ENCODE results near the gene AASDH. TPM values are rescaled to one million over a fixed set of nuclear protein-coding genes. Genes with fewer than 3 reads are reported as not detected.
A peak's percentile ranks its signal among the peaks of the same experiment; 100 is the strongest.

The AASDH gene, protein sequence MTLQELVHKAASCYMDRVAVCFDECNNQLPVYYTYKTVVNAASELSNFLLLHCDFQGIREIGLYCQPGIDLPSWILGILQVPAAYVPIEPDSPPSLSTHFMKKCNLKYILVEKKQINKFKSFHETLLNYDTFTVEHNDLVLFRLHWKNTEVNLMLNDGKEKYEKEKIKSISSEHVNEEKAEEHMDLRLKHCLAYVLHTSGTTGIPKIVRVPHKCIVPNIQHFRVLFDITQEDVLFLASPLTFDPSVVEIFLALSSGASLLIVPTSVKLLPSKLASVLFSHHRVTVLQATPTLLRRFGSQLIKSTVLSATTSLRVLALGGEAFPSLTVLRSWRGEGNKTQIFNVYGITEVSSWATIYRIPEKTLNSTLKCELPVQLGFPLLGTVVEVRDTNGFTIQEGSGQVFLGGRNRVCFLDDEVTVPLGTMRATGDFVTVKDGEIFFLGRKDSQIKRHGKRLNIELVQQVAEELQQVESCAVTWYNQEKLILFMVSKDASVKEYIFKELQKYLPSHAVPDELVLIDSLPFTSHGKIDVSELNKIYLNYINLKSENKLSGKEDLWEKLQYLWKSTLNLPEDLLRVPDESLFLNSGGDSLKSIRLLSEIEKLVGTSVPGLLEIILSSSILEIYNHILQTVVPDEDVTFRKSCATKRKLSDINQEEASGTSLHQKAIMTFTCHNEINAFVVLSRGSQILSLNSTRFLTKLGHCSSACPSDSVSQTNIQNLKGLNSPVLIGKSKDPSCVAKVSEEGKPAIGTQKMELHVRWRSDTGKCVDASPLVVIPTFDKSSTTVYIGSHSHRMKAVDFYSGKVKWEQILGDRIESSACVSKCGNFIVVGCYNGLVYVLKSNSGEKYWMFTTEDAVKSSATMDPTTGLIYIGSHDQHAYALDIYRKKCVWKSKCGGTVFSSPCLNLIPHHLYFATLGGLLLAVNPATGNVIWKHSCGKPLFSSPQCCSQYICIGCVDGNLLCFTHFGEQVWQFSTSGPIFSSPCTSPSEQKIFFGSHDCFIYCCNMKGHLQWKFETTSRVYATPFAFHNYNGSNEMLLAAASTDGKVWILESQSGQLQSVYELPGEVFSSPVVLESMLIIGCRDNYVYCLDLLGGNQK
- polyA plus RNA-seq (2011; rRNA removed) (11.1 and 12.2 TPM in 2 replicates), polyA plus RNA-seq (2017; fragmentation: RNase III; extraction: RNeasy Plus Mini Kit Qiagen cat#74134 plus additional on column Dnase treatment) (4.6 to 4.8 TPM (median 4.7 TPM) in 3 replicates), polyA minus RNA-seq (2011; rRNA and poly(A)+ RNA removed) (5.3 and 7.1 TPM in 2 replicates)
- 1.7 and 1.8 TPM in 2 replicates for polyA plus RNA-seq (2012; cell fraction: cytosol; rRNA removed)
- 1.6 and 2.7 TPM in 2 replicates for polyA plus RNA-seq (2012; cell fraction: nucleus; rRNA removed)

DNA sequence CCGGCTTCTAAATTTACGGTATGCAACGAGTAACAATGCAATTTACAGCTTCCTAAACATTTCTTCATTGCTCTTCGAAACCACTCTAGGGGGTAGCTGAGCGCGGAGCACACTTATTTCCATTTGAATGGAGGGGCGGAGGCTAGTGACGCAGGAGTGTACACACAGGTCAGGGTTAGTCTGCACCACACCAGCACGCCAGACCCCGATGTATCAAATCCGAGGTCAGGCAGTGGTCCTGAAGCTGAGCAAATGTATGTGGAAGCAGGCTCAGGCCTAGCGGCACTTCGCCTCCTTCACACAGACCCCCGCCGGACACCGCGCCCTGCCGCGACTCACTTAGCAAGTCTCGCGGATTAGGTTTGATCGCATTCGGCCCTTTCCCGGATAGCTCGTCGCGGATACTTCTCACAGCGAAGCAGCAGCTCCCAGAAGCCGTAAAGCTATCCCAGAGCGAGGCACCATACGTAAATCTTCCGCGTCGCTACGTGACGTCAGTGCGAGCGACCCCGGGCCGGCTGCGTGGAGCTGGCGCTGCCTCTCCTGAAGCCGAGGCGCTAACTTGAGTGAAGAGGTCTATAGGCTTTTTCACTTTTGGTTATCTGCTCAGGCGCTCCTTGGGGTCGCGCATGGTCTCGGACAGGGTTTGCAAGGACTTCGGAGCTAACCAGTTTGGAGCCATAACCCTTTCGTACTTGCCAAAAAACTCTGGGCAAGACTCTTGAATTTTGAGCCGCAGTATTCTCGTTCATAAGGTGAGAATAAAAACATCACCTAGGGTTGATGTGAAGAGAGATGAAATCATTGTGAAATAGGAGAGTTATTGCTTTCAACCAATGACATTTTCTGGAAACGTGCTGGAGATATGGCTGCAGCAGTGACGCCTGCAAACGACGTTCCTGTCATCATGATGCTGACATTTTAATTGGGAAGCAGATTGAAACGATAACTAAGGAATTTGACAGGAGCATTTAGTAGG, at the start of gene AASDH:
TSS of gene AASDH (minus strand) at position 469 of the 979 bp plus-strand sequence. CDS start 3,192 bp downstream, outside the sequence.
- H3K27ac ChIP-seq, result peak within 1 kb of the TSS; percentile 92 to 97
- no peaks in the 10 kb centered on the region for H3K9me3 ChIP-seq
- CTCF ChIA-PET, result no interaction called here
- TF ChIP-seq, protein P1, sequence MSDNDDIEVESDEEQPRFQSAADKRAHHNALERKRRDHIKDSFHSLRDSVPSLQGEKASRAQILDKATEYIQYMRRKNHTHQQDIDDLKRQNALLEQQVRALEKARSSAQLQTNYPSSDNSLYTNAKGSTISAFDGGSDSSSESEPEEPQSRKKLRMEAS (IDR thresholded peaks at IDR 0.05), result peak; percentile 82
- TF ChIP-seq, protein P2, sequence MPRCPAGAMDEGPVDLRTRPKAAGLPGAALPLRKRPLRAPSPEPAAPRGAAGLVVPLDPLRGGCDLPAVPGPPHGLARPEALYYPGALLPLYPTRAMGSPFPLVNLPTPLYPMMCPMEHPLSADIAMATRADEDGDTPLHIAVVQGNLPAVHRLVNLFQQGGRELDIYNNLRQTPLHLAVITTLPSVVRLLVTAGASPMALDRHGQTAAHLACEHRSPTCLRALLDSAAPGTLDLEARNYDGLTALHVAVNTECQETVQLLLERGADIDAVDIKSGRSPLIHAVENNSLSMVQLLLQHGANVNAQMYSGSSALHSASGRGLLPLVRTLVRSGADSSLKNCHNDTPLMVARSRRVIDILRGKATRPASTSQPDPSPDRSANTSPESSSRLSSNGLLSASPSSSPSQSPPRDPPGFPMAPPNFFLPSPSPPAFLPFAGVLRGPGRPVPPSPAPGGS (IDR thresholded peaks at IDR 0.05), result peak; percentile 44; the same call in 2 of the 3 replicates
- TF ChIP-seq JUN (IDR thresholded peaks at IDR 0.05) (peak in 1 of 2 experiments; percentile 80; a peak in 3 of 5 replicates), PHF8 (IDR thresholded peaks at IDR 0.05; ENCODE audit: borderline replicate concordance, low read depth) (peak; percentile 65), JUNB (IDR thresholded peaks at IDR 0.05) (no peak), HOXB13 (CRISPR knock-in tag; IDR thresholded peaks at IDR 0.05; ENCODE audit: low read depth) (no peak), CHD2 (IDR thresholded peaks at IDR 0.05; ENCODE audit: low read length, partially characterized antibody) (peak; percentile 26), MYC (IDR thresholded peaks at IDR 0.05; ENCODE audit: borderline replicate concordance, low read length) (peak; percentile 58; the same call in 1 of the 2 replicates), NR3C1 (IDR thresholded peaks at IDR 0.05) (no peak), FOSL2 (IDR thresholded peaks at IDR 0.05) (no peak), FOSL2 (CRISPR knock-in tag; IDR thresholded peaks at IDR 0.05) (0 out of 2 replicates have a peak, but pooled peaks have one; percentile 3), KDM5A (IDR thresholded peaks at IDR 0.05) (peak; percentile 68; the same call in 1 of the 2 replicates), POLR2A (IDR thresholded peaks at IDR 0.05; ENCODE audit: low read length) (peak; percentile 71)
- peaks cover 4% of the 10 kb centered on the region; the same call in 1 of the 3 replicates for H3K4me1 ChIP-seq
- peak within 1 kb of the TSS; percentile 81 for H3K4me3 ChIP-seq
- DNase-seq (ENCODE audit: low read depth in 1 of 2, low spot score in 1 of 2) (peak; percentile 72 to 94), ATAC-seq (peak; percentile 95 to 99), FAIRE-seq (no peak)
- peak within 1 kb of the TSS; percentile 86 for H3K4me2 ChIP-seq
- WGBS (ENCODE audit: missing lambda C conversion rate), result 1% methylated on average over 36 of the region's 57 CpGs
- POLR2A ChIA-PET, result interaction anchor here (0.6 to 2.4 kb wide), 16 partner anchors 9 to 841 kb away, joined by 3 to 60 read pairs (median 4); partner anchors contain the start of genes CEP135, CLOCK, PAICS and PPAT

DNA sequence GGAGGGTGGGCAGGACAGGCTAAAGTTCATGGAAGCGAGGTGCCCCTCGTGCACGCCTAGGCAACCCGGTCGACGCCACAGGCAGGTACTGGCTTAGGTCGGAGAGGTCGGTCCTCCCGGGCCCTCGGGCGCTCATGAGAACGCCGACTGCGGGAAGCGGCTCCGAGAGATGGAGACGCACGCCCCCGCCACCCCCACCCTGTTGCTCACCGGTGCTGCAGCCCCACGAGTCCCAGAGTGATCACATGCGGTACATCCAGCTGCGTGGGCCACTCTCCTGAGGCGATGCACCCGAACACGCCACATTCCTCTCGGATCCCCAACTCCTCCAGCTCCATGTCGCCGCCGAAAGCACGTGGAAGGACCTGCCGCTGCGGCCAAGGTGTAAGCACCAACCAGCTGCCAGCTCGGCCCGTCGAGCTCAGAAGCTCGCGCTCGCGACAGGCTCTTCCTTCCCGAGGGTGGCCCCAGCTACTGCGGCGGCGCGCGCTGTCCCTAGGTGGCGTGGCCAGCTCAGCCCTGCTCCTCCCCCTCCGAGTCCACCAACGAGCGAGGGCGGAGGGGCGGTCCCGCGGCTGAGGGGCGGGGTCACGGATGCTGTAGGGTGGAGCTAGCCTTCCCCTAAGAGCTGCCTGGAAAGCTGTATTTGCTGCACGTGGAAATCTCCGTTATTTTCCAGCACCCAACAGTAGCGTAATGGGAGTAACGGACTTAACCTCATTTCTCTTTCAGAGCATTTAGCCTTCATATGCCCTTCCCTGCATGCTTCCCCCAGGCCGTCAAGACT, 48.0 kb upstream of the AASDH start, which contains the start of gene PPAT:
TSS of gene PPAT (minus strand) at position 476 of the 787 bp plus-strand sequence. CDS start at position 338, 138 bp downstream.
- H3K27ac ChIP-seq, result peak within 1 kb of the TSS; percentile 91 to 96
- WGBS (ENCODE audit: missing lambda C conversion rate), result 0% methylated on average over 13 of the region's 61 CpGs
- peak within 1 kb of the TSS; percentile 59 for H3K4me3 ChIP-seq
- FAIRE-seq, result no peak
- peak within 1 kb of the TSS; percentile 89 for H3K4me2 ChIP-seq
- CTCF ChIA-PET, result interaction anchor here (1.1 to 4.0 kb wide), 5 partner anchors 11 to 401 kb away, joined by 3 to 25 read pairs (median 5); no protein-coding TSS in a partner anchor
- peak; percentile 79 to 97 for DNase-seq (ENCODE audit: low read depth in 1 of 2, low spot score in 1 of 2)
- peak; percentile 86 to 92 for ATAC-seq
- POLR2A ChIA-PET, result interaction anchor here (0.6 to 4.5 kb wide), 15 partner anchors 8 to 542 kb away, joined by 3 to 60 read pairs (median 5); partner anchors contain the start of genes AASDH, NOA1 and SRP72
- H3K4me1 ChIP-seq, result peaks cover 34% of the 10 kb centered on the region; the same call in 2 of the 3 replicates
- no peaks in the 10 kb centered on the region for H3K9me3 ChIP-seq
- TF ChIP-seq BHLHE40 (IDR thresholded peaks at IDR 0.05; ENCODE audit: low read depth, low read length), result 0 out of 2 replicates have a peak, but pooled peaks have one; percentile 7
- TF ChIP-seq NFE2L2 (conservative IDR thresholded peaks at IDR 0.05; ENCODE audit: low read length), result no peak
- peak; percentile 87; the same call in 1 of the 2 replicates for TF ChIP-seq MYC (IDR thresholded peaks at IDR 0.05; ENCODE audit: borderline replicate concordance, low read length)
- no peak for TF ChIP-seq ZFP36 (IDR thresholded peaks at IDR 0.05; ENCODE audit: borderline replicate concordance, partially characterized antibody)
- TF ChIP-seq MAZ (IDR thresholded peaks at IDR 0.05; ENCODE audit: borderline replicate concordance, low read depth, low read length), result no peak
- TF ChIP-seq, protein P1 (IDR thresholded peaks at IDR 0.05), result peak; percentile 96
- no peak for TF ChIP-seq RNF2 (IDR thresholded peaks at IDR 0.05; ENCODE audit: borderline replicate concordance, low read depth)
- peak; percentile 87 for TF ChIP-seq POLR2A (IDR thresholded peaks at IDR 0.05; ENCODE audit: low read length)
- peak; percentile 20 for TF ChIP-seq CHD2 (IDR thresholded peaks at IDR 0.05; ENCODE audit: low read length, partially characterized antibody)
- TF ChIP-seq, protein P3, sequence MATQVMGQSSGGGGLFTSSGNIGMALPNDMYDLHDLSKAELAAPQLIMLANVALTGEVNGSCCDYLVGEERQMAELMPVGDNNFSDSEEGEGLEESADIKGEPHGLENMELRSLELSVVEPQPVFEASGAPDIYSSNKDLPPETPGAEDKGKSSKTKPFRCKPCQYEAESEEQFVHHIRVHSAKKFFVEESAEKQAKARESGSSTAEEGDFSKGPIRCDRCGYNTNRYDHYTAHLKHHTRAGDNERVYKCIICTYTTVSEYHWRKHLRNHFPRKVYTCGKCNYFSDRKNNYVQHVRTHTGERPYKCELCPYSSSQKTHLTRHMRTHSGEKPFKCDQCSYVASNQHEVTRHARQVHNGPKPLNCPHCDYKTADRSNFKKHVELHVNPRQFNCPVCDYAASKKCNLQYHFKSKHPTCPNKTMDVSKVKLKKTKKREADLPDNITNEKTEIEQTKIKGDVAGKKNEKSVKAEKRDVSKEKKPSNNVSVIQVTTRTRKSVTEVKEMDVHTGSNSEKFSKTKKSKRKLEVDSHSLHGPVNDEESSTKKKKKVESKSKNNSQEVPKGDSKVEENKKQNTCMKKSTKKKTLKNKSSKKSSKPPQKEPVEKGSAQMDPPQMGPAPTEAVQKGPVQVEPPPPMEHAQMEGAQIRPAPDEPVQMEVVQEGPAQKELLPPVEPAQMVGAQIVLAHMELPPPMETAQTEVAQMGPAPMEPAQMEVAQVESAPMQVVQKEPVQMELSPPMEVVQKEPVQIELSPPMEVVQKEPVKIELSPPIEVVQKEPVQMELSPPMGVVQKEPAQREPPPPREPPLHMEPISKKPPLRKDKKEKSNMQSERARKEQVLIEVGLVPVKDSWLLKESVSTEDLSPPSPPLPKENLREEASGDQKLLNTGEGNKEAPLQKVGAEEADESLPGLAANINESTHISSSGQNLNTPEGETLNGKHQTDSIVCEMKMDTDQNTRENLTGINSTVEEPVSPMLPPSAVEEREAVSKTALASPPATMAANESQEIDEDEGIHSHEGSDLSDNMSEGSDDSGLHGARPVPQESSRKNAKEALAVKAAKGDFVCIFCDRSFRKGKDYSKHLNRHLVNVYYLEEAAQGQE (IDR thresholded peaks at IDR 0.05), result peak; percentile 45; the same call in 1 of the 2 replicates
- no peak for TF ChIP-seq NR3C1 (IDR thresholded peaks at IDR 0.05)
